LNCAP (cell line): Measurements from ENCODE around the gene AGTPBP1.

ENCODE experiments used
- CTCF ChIP-seq: fragments of 450-650 bp; IDR thresholded peaks from 2 replicates; pipeline ENCODE4 v1.5.1; 2017; ENCODE audit warnings: mild to moderate bottlenecking

The AGTPBP1 gene

DNA sequence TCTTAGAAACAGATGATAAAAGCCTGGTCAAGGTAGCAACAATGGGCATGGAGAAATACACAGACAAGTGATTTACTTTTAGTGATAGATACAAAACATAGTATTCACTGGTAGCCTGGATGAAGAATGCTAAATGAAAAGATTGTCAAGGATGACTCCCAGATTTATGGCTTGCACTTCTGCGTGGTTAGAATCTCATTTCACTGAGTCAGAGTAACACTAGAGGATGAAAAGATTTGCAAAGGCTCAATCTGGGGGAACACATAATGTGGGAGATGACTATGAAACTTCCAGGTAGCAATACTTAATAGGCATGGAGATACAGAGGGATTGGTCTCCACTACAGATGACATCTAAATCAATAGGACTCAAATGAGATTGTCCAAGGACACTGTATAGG is 38.4 kb downstream of the AGTPBP1 start:
- TF ChIP-seq CTCF: no peak

DNA sequence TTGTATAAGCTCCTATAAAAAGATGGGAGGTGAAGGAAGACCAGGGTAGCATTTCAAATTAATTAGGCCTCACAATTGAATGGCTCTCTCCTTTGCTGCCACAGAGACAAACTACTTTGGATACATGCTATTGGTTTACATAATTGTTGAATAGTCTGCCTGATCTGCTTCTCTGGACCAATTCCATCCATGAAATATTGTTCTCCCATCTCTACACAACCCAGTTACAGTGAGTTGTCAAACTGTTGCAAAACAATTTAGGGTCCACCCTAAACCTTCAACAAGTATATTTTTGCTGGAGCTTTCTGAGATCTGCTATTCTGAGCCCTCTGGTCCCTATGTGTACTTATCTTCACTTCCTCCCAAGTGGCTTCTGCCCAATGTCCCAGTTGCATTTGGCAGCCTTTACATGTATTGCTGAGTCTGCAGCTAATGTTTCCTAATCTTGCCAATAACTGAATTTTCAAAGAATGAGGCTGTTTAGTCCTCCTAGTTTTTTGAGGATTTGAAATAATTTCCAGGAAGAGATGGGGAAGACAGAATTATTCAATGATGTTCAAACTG is 38.9 kb downstream of the AGTPBP1 start:
- no peak for TF ChIP-seq CTCF

- no peak for TF ChIP-seq CTCF
Measured at GRCh38 chr9:85702191-85702590, 39.6 kb downstream of the AGTPBP1 start.

- TF ChIP-seq CTCF: no peak
Measured at GRCh38 chr9:85700330-85700729, 41.4 kb downstream of the AGTPBP1 start.

GRCh38 chr9:85688361-85688760 is 53.4 kb downstream of the AGTPBP1 start:
- no peak for TF ChIP-seq CTCF

- TF ChIP-seq CTCF: no peak
Measured at GRCh38 chr9:85685081-85685480, 56.7 kb downstream of the AGTPBP1 start.

GRCh38 chr9:85676790-85677189 is 65.0 kb downstream of the AGTPBP1 start:
- no peak for TF ChIP-seq CTCF

DNA sequence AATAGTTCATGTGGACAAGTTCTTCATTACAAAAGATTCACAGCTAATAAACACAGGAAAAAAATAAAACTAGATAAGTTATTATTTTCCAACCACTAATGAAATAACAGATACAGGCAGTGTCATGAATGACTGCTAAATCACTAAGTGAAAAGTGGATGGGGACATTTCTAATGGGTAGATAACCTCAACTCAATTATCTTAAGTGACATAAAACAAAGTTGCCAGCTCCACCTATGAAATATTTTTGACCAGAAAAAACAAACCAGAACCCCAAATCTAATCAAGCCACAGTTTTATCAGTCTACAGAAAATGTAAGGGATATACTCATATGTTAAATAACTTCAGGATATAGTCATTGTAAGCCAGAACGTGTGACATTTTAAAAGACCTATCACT is 74.4 kb downstream of the AGTPBP1 start:
- TF ChIP-seq CTCF: no peak
